SH-SY5Y (cell line): Measurements from ENCODE around the gene AKAP6.

ENCODE experiments used
- GATA2 ChIP-seq: IDR thresholded peaks from 2 replicates; pipeline ENCODE4 v1.6.1; 2011; ENCODE audit warnings: mild to moderate bottlenecking, low read depth, low read length
- GATA3 ChIP-seq: IDR thresholded peaks from 2 replicates; pipeline ENCODE4 v1.6.1; 2011; ENCODE audit warnings: low read depth, mild to moderate bottlenecking, low read length, moderate library complexity

DNA sequence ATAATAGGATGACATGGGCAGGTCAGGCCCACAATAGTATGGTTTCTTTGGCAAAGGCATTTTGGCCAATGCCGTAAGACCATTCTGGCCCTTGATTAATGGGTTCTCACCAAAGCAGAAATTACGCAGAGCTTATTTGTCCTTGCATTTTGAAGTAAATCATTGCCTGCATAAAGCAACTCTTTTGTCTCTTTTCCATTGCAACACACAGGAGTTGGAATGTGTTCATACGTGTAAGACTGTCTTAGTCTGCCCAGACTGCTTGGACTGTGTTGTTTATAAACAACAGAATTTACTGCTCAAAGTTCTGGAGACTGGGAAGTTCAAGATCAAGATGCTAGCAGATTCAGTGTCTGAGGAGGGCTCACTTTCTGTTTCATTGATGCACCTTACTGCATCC is 506.8 kb downstream of the AKAP6 start:
- TF ChIP-seq GATA2 (no peak), GATA3 (no peak)
